HG02852 (cell line): ENCODE results near the gene METTL16.
A peak's percentile ranks its signal among the peaks of the same experiment; 100 is the strongest.

Source experiments
- ATAC-seq: cut with Tn5 transposase; IDR thresholded peaks from one replicate; pipeline ENCODE4 v1.9.1; 2021; ENCODE audit warnings: mild to moderate bottlenecking, moderate library complexity; ENCODE audit not compliant: unreplicated experiment

METTL16 gene

DNA sequence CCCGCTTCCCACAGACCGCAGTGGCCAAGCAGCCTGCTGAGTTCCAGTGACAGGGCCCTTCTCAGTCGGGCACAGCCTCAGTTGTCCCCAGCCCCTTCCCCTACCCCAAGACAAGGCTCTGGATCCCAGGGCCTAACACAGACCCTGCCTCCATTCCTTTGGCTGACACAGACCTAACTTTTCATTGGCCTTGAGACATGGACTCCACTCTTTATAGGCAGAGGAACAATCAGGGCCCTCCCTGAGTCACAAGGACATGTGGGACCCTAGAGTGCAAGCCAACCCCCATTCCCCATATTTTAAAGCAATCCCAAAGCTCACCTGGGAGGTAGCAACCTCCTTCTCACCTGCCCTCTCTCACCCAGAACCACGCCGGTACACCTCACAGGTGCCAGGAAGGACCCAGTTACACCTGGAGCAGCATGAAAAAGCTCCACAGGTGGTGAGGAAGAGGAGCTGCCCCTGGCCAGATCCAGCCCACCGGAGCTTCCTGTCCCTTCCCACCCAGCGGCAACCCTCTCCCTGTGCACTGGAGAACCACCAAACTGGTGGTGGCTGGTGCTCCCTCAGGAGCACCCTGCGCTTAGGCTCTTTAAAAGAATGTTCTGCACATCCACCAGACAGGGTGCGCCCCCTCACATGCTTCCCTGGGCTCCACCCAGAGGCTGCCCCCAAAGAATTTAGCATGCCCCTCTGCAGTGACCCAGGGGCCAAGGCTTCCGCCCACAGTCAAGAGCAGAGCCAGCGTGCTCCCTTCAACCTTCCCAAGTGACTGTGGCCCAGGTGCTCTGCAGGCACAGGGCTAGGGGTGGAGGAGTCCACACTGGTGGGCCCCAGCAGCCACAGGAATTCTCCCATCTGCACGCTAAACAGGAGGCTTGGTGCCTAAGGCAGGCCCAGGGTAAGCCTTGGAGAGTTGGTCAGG is 114.2 kb downstream of the METTL16 start:
- no peak for ATAC-seq

DNA sequence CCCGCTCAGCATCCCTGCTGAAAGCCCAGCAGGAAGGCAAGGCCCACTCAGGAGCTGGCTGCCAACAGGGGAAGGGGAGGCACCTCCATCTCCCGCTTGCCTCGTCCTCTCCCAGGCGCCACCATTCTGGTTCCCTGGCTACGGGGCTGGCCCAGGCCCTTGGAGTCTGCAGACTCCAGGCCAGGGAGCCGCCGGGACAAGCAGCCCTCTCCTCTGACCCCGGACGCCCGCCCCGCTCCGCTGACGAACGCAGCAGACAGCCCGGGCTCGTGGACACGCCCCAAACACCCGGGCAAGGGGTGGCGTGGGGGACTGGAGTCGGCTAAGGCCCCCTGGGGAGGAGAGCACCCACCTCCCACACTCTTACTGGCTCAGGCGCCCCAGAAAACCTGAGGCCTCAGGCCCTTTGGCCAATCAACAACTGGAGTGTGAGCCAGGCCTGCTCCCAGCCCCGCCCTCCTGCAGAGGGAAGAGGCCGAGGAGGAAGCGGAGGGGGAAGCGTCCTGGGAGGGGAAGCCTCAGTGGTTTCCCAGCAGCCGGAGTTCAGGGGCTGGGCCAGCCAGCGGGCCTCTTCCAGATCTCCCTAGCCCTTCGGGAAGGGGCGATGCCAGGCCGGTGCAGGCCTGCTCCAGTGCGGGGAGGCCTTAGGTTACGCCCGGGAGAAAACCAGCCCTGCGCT is 115.0 kb downstream of the METTL16 start:
- no peak for ATAC-seq

DNA sequence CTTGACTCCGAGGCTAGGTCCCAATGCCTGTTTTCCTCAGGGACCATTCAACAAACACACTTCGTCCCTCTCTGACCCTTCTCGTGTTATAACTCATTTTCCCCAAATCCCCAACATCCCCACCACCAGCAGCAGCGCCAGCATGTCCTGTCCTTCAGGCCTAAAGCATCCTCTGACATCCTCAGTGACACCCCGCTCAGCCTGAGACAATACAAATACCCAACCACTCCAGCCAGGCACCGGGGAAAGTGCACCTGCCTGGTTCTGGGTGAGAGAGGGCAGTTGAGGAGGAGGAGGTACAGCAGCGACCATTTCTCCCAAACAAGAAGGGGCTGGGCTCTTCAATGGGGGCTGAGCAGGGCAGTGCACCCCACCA is 115.5 kb downstream of the METTL16 start:
- ATAC-seq: no peak

DNA sequence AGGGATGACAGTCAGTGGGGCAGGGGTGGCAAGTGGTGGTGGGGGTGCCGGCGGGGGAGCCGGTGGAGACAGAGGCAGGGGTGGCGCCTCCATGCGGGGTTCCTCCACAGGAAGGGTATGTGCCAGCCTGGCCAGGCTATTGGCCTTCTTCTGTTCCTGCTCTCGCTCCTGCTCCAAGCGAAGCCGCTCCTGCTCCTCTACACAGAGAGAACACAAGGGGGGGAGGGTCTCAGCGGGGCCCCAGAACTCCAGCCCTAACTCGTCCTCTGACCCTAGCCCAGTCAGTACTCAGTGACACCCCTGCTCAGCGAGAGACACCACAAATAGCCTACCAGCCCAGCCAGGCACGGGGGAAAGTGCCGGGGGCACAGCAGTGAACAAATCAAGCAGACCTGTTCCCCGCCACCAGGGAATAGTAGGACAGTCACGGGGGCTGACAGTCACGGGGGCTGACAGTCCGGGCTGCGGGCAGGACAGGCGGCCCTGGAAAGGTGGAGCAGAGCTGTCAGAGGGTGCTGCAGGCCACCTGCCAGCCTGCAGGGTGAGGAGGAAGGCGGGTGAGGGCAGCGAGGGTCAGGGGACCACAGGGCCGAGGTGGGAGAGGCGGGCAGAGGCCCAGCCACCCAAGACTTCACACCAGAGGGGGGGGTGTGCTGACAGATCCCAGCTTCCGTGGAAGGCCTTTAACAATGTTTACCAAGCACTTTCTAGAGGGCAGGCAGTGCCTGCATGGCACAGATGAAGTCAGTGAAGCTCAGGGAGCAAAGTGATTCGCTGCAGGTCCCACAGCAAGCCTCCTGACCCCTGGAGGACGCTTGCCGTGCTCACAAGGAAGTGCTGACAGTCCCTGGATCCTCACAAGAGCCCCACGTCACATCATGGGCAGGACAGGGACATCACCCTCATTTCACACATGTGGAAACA is 116.2 kb downstream of the METTL16 start:
- ATAC-seq: no peak

DNA sequence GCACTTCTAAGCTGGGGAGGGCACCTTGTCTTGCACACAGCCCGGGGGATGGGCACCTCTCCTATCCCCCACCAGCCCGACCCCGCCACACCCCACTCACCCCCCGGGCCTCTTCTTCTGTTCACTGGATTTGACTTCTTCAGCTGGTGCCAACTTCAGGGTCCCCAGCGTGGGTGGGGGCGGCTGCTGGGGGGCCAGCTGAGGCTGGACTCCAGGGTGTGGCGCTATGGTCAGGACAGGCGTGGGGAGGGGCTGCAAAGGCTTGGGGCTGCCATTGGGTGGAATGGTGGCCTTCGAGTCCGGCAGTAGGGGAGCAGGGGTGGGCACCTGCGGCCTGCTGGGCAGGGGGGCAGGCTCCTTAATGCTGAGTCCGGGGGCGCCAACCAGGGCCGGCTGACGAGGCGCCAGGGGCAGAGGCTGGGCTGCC is 116.9 kb downstream of the METTL16 start:
- ATAC-seq: no peak

DNA sequence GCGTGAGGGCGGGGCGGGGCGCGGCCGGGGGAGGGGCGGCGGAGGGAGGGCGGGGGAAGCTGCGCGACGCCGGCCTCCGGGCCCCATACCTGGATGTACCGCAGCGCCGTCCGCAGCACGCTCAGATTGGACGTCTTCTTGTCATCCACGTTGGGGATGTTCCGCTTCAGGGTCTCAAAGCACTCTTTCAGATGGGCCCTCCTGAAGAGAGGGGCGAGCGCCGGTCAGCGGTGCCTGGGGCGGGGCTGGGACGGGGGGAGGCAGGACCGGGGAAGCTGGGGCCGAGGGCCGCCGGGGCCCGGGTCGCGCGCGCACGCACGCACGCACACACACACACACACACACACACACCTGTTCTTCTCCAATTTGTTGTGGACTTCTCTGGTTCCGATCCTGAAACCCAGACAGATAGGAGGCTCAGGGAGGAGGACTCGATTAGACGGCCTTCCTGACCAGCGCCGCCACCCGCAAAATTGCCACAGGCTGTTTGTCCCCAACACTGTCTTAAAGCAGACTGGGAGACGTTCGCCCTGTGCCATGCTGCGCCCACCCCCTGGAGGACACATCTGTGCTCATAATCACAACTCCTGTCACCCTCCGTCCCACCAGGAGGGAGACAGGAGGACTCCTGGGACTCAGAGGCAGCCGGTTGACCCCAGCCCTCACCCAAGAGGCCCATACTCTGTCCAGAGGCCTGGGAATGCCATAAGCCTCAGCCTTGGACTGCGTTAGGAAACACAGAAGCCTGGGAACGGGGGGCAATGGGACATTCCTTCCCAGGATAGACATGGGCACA is 117.5 kb downstream of the METTL16 start:
- no peak for ATAC-seq

DNA sequence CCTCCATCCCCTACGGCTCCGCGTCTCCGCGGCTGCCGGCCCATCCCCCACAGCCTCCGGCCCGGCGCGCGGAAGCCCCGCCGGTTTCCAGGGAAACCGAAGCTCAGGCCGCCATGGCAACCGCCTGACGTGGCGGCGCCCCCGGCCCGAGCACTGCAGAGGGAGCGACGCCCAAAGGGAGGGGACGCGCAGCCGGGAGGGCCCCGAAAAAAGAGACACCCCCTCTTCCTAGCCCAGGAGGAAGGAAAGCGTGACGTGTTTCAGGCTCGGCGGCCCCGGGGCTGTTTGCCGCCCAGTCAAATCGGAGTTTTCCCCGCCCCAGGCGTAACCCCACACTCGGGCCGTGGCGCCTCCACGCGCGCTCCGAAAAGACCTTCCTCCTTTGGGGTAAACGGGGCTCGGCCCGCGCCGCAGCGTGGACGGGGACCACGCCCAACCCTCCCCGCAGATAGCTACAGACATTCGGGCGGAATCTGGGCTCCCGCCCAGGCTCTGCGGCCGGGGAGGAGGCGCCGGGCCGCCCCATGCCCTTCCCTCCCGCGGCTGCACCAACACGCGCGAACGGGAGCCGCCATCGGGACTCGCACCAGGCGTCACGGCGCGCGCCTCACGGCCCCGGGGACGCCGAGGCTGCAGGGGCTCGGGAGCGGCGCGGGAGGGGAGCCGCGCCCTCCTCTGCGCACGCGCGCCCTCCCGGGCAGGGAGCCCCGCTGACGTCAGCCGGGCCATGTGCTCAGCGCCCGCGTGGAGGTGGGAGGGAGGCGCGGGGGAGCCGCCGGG is 118.3 kb downstream of the METTL16 start:
- peak; percentile 37 for ATAC-seq

DNA sequence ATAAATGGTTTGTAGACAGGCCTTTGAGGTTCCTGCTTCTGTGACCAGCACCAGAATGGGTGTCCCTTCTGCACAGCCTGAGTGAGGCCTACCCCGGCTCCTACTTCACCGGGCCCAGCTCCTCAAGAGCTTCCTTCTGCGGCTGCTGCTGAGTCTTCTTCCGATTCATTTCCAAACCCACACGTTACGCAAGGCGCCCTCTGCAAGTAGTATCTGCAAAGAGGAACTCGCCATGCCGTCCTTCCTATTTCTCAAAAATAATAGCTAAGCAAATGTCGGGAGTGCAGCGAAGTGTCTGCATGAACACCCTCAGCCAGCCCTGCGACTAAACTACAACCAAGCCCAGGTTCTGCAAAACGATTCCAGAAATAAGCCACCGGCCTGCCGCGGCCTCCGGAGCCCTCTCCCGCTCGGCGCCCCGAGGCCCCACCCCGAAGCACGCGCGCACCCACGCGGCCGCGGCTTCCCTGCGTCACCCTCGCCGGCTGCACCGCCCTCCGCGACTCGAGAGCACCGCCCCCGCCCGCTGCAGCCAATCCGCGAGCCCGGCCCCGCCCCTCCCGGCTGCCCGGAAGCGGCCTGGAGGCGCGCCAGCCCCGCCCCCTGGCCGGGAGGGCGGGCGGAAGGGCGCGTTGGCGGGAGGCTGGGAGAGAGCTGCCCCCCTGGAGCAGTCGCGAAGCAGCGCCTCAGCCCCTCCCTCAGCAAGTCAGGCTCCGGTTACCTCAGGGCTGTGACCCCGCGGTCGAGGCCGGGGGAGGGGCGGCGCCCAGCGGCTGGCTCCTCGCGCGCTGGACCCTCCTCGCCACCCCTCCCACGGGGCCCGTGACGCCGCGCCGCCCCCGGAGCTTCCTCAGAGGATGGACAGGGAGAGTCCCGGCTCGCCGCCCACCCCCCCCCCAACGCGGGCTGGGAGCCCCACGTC is 119.2 kb downstream of the METTL16 start:
- peak; percentile 49 for ATAC-seq

DNA sequence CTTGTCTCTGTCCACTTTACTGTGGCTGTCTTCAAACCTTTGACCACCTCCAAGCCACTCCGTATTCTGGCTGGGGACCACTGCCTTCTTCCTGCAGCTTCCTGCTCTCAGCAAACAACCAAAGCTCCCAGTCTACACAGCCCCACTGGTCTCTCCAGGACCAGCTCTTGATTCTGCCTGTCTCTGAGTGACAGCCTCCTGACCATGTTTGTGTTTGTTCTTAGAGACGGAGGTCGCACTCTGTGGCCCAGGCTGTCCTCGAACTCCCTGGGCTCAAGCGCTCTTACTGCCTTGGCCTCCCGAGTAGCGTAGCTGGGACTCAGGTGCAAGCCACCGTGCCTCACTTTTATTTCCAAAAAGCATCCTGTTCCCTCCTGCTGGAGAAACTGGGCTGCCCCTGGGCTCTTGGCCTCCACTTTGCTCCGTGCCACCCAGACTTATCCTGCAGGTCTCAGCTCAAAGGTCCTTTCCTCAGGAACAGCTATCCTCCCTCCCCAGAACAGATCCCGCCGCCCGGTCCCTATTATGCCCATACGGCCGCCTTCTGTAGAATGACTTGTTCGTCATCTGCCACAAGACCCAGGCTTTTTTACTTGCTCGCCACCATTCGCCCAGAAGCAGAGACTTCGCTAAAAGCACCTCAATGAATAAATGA is 120.0 kb downstream of the METTL16 start:
- no peak for ATAC-seq

DNA sequence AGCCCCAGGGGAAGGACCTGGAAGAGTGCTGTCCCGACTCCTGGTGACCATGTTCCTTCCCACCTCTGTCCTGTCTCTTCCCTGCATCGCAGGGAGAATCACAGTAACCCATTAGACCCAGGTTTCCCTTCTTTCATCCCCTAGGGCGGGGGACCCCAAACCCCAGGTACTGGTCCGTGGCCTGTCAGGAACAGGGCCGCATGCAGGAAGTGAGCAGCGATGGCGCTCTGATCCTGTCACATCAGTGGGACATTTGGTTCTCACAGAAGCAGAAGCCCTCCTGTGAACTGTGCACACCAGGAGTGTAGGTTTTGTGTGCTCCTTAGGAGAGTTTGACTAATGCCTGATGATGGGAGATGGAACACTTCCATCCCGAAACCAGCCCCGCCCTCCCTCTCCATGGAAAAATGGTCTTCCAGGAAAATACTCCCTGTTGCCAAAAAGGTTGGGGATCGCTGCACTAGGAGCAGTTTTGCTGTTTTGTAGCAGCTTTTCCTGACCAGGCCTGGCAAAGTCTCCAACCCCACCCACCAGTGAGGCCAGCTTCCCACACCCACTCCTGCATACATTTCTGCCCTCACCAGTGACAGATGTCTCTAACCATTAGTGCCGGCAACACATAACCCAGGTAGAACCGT is 121.4 kb downstream of the METTL16 start:
- ATAC-seq: no peak

DNA sequence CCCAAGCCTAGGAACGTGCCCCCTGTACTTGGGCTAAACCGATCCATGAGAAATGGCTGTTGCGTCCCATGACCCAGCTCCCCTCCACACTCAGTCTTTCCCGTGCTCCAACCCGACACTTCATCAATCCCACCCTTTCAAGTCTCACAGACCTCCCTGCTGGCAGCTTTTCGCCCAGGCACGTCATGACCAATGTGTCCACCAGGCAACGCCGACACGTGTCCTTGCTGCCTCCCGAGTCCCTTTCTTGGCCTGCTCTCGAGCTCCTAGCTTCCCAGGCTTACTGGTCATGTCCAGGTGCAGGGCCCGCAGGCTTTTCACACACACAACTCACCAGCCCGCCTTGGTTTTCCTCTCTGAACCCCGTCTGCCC is 123.0 kb downstream of the METTL16 start:
- no peak for ATAC-seq

DNA sequence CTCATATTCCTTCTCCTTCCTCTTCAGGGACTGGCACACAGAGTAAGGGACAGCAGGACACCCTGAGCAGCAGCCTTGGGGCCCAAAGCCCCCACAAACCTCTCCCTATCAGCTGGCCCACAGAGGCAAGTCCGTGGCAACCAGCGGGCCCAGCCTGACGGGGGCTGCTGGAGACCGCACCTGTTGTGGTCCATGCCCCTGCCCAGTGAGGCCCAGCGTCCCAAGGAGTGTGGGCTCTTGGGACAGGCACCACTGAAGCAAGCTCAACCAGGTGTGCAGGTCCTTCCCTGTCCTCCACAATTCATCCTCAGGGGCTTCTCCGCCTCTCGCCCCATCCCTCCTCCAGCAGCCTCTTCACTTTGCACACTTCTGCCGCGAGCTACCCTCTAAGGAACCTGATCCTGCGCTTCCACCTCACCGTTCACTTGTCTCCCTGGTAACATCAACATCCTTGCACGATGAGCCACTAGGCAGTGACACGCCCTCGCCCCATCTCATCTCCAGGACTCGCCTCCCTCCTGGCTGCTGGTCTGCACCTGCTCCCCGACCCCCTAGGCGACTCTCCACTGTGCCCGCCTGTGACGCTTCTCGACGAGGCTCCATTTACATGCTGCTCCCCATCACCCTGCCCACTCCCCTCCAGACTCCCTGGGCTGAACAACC is 123.5 kb downstream of the METTL16 start:
- ATAC-seq: no peak

DNA sequence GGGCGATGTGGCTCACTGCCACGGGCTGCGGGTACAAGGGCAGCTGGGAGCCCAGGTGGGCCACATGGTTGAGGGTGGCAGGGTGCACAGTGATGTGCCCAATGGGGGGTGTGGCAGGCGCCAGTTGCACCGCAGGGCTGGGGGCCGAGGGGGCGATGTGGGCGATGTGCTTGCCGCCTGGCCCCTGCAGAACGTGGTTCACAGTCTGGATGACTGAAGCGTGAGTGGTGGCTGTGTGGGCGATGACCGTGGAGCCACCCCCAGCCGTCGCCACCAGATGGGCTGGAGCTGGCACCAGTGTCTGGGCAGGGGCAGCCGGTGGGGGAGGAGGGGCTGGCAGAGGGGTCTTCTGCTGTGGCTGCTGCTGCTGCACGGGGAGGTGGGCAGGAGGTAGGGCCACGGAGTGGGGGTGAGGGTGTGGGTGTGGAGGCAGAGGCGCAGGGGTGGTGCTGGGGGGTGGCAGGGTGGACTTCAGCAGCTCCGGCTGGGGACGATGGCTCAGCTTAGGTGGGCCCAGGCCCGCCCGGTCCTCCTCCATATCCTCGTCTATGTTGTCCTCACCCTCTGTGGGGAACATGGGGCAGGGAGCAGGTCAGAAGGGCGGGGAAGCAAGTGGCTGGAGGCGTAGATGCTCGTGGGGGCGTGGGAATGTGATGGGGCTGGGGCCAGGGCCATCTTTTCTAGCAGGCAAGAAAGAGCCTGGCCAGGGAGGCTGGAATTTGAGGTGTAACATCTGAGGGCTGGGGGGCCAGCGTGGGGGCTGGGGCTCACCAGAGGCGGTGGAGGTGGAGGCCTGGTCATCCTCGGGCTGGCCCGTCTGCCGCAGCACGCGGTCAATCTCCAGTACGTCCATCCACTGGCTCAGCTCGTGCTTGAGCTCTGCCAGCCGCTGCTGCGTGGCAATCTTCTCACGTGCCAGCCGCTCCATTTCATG is 124.3 kb downstream of the METTL16 start:
- no peak for ATAC-seq

DNA sequence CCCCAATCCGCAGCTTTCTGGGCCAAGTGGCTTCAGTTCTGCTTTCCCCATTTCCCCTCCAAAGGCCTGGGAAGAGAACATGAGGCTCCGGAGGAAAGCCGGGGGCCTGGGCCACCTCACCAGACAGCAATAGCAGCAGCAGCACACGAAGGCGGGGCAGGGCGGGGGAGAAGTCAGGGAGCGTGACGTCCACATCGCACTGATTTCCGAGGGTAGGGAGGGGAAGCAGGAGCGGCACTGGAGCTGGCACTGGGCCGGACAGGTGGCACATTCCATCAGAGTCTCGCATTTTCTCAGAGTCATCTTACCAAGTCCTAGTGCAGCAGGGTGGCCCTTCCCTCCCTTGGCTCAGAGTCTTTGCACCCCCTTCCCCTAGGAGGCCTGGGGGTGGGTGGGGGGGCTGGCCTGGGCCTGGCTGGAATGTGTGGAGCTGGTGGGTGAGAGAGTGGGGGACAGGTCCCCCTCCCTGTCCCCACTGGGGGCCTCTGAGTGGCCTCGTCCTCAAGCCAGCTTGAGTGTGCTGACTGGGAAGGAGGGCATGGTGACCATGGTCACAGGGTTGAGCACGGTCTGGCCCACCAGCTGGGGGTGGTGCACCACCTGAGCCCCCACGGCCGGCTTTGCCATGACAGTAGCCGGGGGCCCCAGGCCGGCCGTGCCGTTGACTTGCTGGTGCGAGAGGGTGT is 125.1 kb downstream of the METTL16 start:
- no peak for ATAC-seq
